Measurements from ENCODE around the gene FCHSD1.
A peak's percentile ranks its signal among the peaks of the same experiment; 100 is the strongest.

The FCHSD1 gene

GRCh38 chr5:141664733-141665461 lies 13.7 kb upstream of the FCHSD1 start:
- H3K4me3 ChIP-seq (ENCODE audit: low read length), result no peak overlapping the region
- DNase-seq (ENCODE audit: low read depth), result peak; percentile 68
- TF ChIP-seq, protein P1, sequence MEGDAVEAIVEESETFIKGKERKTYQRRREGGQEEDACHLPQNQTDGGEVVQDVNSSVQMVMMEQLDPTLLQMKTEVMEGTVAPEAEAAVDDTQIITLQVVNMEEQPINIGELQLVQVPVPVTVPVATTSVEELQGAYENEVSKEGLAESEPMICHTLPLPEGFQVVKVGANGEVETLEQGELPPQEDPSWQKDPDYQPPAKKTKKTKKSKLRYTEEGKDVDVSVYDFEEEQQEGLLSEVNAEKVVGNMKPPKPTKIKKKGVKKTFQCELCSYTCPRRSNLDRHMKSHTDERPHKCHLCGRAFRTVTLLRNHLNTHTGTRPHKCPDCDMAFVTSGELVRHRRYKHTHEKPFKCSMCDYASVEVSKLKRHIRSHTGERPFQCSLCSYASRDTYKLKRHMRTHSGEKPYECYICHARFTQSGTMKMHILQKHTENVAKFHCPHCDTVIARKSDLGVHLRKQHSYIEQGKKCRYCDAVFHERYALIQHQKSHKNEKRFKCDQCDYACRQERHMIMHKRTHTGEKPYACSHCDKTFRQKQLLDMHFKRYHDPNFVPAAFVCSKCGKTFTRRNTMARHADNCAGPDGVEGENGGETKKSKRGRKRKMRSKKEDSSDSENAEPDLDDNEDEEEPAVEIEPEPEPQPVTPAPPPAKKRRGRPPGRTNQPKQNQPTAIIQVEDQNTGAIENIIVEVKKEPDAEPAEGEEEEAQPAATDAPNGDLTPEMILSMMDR (IDR thresholded peaks at IDR 0.05; ENCODE audit: insufficient read depth, low read depth, low read length, missing control alignments), result peak; percentile 96

DNA sequence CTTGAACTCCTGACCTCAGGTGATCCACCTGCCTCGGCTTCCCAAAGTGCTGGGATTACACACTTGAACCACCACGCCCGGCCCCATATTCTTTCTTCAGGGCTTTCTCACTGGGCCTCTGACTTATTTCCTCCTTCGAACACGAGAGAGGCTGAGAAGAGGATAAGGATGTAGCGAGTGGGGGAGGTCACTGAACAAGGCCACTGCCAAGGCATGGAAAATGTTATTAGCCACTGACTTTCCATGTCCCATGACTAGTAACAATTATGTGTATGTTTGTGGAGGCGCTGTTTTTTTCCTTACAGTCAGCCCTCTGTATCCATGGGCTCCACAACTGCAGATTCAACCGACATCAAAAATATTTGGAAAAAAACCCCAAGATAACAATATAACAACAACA lies 12.3 kb upstream of the FCHSD1 start:
- no peak for DNase-seq (ENCODE audit: low read depth)
- H3K4me3 ChIP-seq (ENCODE audit: low read length), result no peak overlapping the region
- TF ChIP-seq, protein P1 (IDR thresholded peaks at IDR 0.05; ENCODE audit: insufficient read depth, low read depth, low read length, missing control alignments), result no peak

DNA sequence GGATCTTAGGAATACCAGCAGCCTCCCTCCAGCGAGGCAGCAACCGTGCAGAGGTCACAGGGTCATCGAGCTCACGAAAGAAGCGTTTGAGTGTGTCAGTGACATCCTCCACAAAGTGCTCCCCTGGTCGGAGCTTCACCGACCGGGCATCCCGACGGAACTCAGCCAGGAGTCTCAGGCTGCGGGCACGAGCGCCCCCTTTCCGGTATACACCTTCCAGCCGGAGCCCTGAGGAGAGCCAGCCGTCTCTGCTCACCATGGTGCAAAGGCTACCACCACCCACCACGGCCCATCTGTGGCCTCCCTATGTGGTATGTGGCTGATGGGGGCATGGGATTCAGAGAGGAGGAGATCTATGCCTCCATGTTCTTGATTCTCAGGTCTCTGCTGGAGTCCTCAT lies 10.8 kb upstream of the FCHSD1 start:
- no peak for DNase-seq (ENCODE audit: low read depth)
- TF ChIP-seq, protein P1 (IDR thresholded peaks at IDR 0.05; ENCODE audit: insufficient read depth, low read depth, low read length, missing control alignments), result no peak
- no peak overlapping the region for H3K4me3 ChIP-seq (ENCODE audit: low read length)

DNA sequence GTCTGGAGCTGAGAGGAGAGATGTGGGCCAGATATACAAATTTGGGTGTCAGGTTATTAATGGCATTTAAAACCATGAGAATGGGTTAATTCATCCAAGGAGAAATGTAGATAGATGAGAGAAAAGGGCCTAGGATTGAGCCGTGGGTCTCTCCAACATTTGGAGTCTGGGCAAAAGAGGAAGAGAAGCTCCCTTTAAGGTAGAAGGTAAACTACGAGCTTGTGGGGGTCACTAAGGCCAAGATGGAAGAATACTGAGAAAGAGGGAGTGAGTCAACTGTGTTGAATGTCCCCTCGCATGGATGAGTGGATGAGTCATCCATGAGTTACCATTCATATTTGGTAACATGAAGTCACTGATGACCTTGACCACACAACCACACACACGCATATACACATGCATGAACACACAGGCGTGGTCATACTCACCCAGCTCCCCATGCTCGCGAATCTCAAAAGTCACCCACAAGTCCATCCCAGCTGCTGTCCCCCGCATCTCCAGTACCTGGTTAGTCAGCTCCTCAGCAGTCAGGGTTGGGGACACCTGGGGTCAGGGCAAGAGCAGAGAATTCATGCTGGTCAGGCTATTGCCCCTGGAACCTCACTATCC lies 6.8 kb upstream of the FCHSD1 start:
- peak; percentile 80 for DNase-seq (ENCODE audit: low read depth)
- no peak overlapping the region for H3K4me3 ChIP-seq (ENCODE audit: low read length)
- TF ChIP-seq, protein P1 (IDR thresholded peaks at IDR 0.05; ENCODE audit: insufficient read depth, low read depth, low read length, missing control alignments), result no peak

- DNase-seq (ENCODE audit: low read depth), result no peak
- no peak overlapping the region for H3K4me3 ChIP-seq (ENCODE audit: low read length)
- TF ChIP-seq, protein P1 (IDR thresholded peaks at IDR 0.05; ENCODE audit: insufficient read depth, low read depth, low read length, missing control alignments), result no peak
Observed at GRCh38 chr5:141657404-141657803, 6.2 kb upstream of the FCHSD1 start.

GRCh38 chr5:141656396-141656795 lies 5.2 kb upstream of the FCHSD1 start:
- DNase-seq (ENCODE audit: low read depth), result no peak
- TF ChIP-seq, protein P1 (IDR thresholded peaks at IDR 0.05; ENCODE audit: insufficient read depth, low read depth, low read length, missing control alignments), result no peak
- H3K4me3 ChIP-seq (ENCODE audit: low read length), result no peak overlapping the region
